ENCODE data around the gene UCHL5. TPM values are rescaled to one million over a fixed set of nuclear protein-coding genes. Genes with fewer than 3 reads are reported as not detected.

The UCHL5 gene
- total and polyA plus RNA-seq, 2 of the 13 experiments (the other 11 are each of a cell fraction or from before 2014, with no cell fraction given) = 18.2 to 44.1 TPM

- no peaks in the 10 kb centered on the region for H3K79me2 ChIP-seq (ENCODE audit: insufficient read depth, low read length)
- WGBS (ENCODE audit: low lambda C conversion rate) = 100% methylated on average over 1 of the region's 1 CpG
- no peak for FAIRE-seq
- BruUV-seq (replicated peaks) = no TSS peak
- intact Hi-C loops (cut with micrococcal nuclease; ENCODE audit: unreplicated experiment) = no loop called here
- no peak for ATAC-seq
- H3K9ac ChIP-seq (ENCODE audit: insufficient read depth, low read depth, low read length) = no peak overlapping the region
- ChIA-PET CTCF (ENCODE audit: low intra/inter-chr PET ratio, low total read pairs) (no interaction called here), POLR2A (no interaction called here)
- H3K4me1 ChIP-seq (ENCODE audit: insufficient read depth, low read length) = peaks cover 34% of the 10 kb centered on the region
- no peak overlapping the region for H3K27ac ChIP-seq (ENCODE audit: extremely low read length, insufficient read depth, low read length)
- DNase-seq (ENCODE audit: low spot score) = no peak
- in situ Hi-C loops (cut with HindIII; ENCODE audit: extremely low pct_ligation_motif_present, low pct_unique_long_range_greater_than_20kb) = no loop called here
- peaks cover 0 to 2% of the 10 kb centered on the region in 2 experiments; a peak in 2 of 5 replicates for H3K36me3 ChIP-seq (replicated peaks in 1 of 2; ENCODE audit: control insufficient read depth in 1 of 2, insufficient read depth in 2 of 2, low read length in 2 of 2)
- H3K27me3 ChIP-seq (ENCODE audit: control insufficient read depth in 1 of 2, insufficient read depth in 2 of 2, low read length in 2 of 2) = no peaks in the 10 kb centered on the region
- H2AFZ ChIP-seq (ENCODE audit: low read length) = no peak overlapping the region
- no peaks in the 10 kb centered on the region for H4K20me1 ChIP-seq (ENCODE audit: insufficient read depth, low read length)
- H3K4me3 ChIP-seq (replicated peaks in 1 of 3; ENCODE audit: insufficient read depth in 1 of 3, low read depth in 2 of 3, low read length in 3 of 3) = no peak overlapping the region
- H3K9me3 ChIP-seq (ENCODE audit: low read length) = no peaks in the 10 kb centered on the region
- no peak overlapping the region for H3K4me2 ChIP-seq (ENCODE audit: low read depth, low read length)
- no peak for TF ChIP-seq HDAC6 (IDR thresholded peaks at IDR 0.05; ENCODE audit: low read depth, low read length)
- no peak for TF ChIP-seq SP5 (CRISPR knock-in tag; IDR thresholded peaks at IDR 0.05; ENCODE audit: borderline replicate concordance, low read depth)
- no peak for TF ChIP-seq ATF7 (IDR thresholded peaks at IDR 0.05)
- no peak for TF ChIP-seq ATF7 (CRISPR knock-in tag; IDR thresholded peaks at IDR 0.05)
- no peak for TF ChIP-seq ZNF10 (CRISPR knock-in tag; IDR thresholded peaks at IDR 0.05; ENCODE audit: borderline replicate concordance, low read depth)
- TF ChIP-seq ZNF850 (CRISPR knock-in tag; conservative IDR thresholded peaks at IDR 0.05) = no peak
- TF ChIP-seq ZNF724P (CRISPR knock-in tag; IDR thresholded peaks at IDR 0.05; ENCODE audit: borderline replicate concordance) = no peak
- TF ChIP-seq POLR2AphosphoS2 (IDR thresholded peaks at IDR 0.05; ENCODE audit: low read depth, low read length) = no peak
Measured at GRCh38 chr1:193011406-193011805, 47.8 kb downstream of the UCHL5 start.

DNA sequence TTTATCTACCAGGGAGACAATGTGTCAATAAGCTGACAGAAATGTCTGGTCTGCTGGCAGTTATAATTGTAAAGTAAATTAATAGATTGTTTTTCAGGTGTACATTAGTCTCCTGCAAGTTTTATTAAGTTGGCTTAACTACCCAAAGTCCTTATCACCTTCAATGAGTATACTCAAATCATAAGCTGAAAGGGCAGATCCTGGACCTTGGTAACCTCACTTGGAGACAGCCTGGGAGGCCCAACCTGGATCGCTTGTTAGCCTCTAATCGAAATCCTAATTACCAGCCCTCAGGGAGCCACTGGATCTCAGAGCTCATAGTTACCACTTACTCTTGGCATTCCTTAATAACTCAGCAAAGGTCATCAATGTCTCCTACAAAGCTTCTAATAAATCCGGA, 49.7 kb downstream of the UCHL5 start:
- no peak for ATAC-seq
- Histone ChIP-seq H3K27ac (ENCODE audit: extremely low read length, insufficient read depth, low read length) (no peak overlapping the region), H4K20me1 (ENCODE audit: insufficient read depth, low read length) (no peaks in the 10 kb centered on the region), H3K4me1 (ENCODE audit: insufficient read depth, low read length) (peaks cover 35% of the 10 kb centered on the region), H3K9me3 (ENCODE audit: low read length) (no peaks in the 10 kb centered on the region), H3K4me2 (ENCODE audit: low read depth, low read length) (no peak overlapping the region), H3K4me3 (replicated peaks in 1 of 3; ENCODE audit: insufficient read depth in 1 of 3, low read depth in 2 of 3, low read length in 3 of 3) (no peak overlapping the region), H3K36me3 (replicated peaks in 1 of 2; ENCODE audit: control insufficient read depth in 1 of 2, insufficient read depth in 2 of 2, low read length in 2 of 2) (no peaks in the 10 kb centered on the region), H3K79me2 (ENCODE audit: insufficient read depth, low read length) (no peaks in the 10 kb centered on the region), H3K27me3 (ENCODE audit: control insufficient read depth in 1 of 2, insufficient read depth in 2 of 2, low read length in 2 of 2) (no peaks in the 10 kb centered on the region), H2AFZ (ENCODE audit: low read length) (no peak overlapping the region), H3K9ac (ENCODE audit: insufficient read depth, low read depth, low read length) (no peak overlapping the region)
- in situ Hi-C loops (cut with HindIII; ENCODE audit: extremely low pct_ligation_motif_present, low pct_unique_long_range_greater_than_20kb) (no loop called here), intact Hi-C loops (cut with micrococcal nuclease; ENCODE audit: unreplicated experiment) (loop anchor here (2.0 kb wide), 1 partner anchor 21 kb away; no protein-coding TSS in a partner anchor)
- no peak for DNase-seq (ENCODE audit: low spot score)
- BruUV-seq (replicated peaks) = no TSS peak
- no peak for TF ChIP-seq MAFG (CRISPR knock-in tag; IDR thresholded peaks at IDR 0.05)
- no peak for TF ChIP-seq SOX13 (IDR thresholded peaks at IDR 0.05)
- 0 out of 4 replicates have a peak, but pooled peaks of 1 of the 2 experiments have one; percentile 7 for TF ChIP-seq SOX13 (CRISPR knock-in tag; conservative IDR thresholded peaks at IDR 0.05 in 1 of 2, IDR thresholded peaks at IDR 0.05 in 1 of 2)
- no peak for TF ChIP-seq ZBTB34 (CRISPR knock-in tag; IDR thresholded peaks at IDR 0.05)
- TF ChIP-seq NFATC3 (CRISPR knock-in tag; IDR thresholded peaks at IDR 0.05) = no peak
- no peak for TF ChIP-seq ZNF274 (CRISPR knock-in tag; IDR thresholded peaks at IDR 0.05)
- no peak for TF ChIP-seq NR1H2 (CRISPR knock-in tag; IDR thresholded peaks at IDR 0.05; ENCODE audit: borderline replicate concordance, low read depth)
- 100% methylated on average over 3 of the region's 3 CpGs for WGBS (ENCODE audit: low lambda C conversion rate)
- no peak for FAIRE-seq
- ChIA-PET CTCF (ENCODE audit: low intra/inter-chr PET ratio, low total read pairs) (no interaction called here), POLR2A (no interaction called here)

Data from HepG2 (cell line).